ENCODE results near the gene INVS.

- TF ChIP-seq POLR2A (IDR thresholded peaks at IDR 0.05; ENCODE audit: low read length) (no peak), GATA1 (IDR thresholded peaks at IDR 0.05; ENCODE audit: low read depth, low read length) (no peak)
These were observed 7.0 kb upstream of the INVS start for GRCh38 chr9:100092066-100092465.

All from erythroblast (primary cell).